SJSA1 (cell line): ENCODE results near the gene TAOK3. TPM values are rescaled to one million over a fixed set of nuclear protein-coding genes. Genes with fewer than 3 reads are reported as not detected.
A peak's percentile ranks its signal among the peaks of the same experiment; 100 is the strongest.
"Not testable (repeated sequence)": the region's sequence is repeated elsewhere in the genome, so short reads cannot be mapped to it uniquely, and the experiment has no call there.

Source experiments
- DNase-seq, 2 experiments: peaks; one replicate each; pipeline ENCODE4 v3.0.0-alpha.2; 2015 to 2020; ENCODE audit warnings: low spot score in 2 of 2, low read depth in 1 of 2
- H3K27ac ChIP-seq: fragments of 250-450 bp; sonication (Bioruptor Pico); 2 replicates; pipeline ENCODE4 v1.5.1; 2020; ENCODE audit warnings: mild to moderate bottlenecking, moderate library complexity
- H3K27me3 ChIP-seq: fragments of 250-450 bp; sonication (Bioruptor Pico); replicated peaks from 2 replicates; pipeline ENCODE4 v1.5.1; 2020; ENCODE audit warnings: mild to moderate bottlenecking, moderate library complexity
- H3K36me3 ChIP-seq: fragments of 250-450 bp; sonication (Bioruptor Pico); 2 replicates; pipeline ENCODE4 v1.5.1; 2020; ENCODE audit warnings: mild to moderate bottlenecking
- H3K4me1 ChIP-seq: fragments of 250-450 bp; sonication (Bioruptor Pico); replicated peaks from 2 replicates; pipeline ENCODE4 v1.6.1; 2021; ENCODE audit warnings: mild to moderate bottlenecking
- H3K4me3 ChIP-seq: fragments of 250-450 bp; sonication (Bioruptor Pico); 2 replicates; pipeline ENCODE4 v1.5.1; 2020; ENCODE audit warnings: mild to moderate bottlenecking
- H3K9me3 ChIP-seq: fragments of 250-450 bp; sonication (Bioruptor Pico); replicated peaks from 2 replicates; pipeline ENCODE4 v1.5.1; 2020; ENCODE audit warnings: mild to moderate bottlenecking
- total RNA-seq: library from RNA; depleted of rRNA; stranded (reverse); fragments of >200 nt; shearing (Covaris generic); gene quantifications from 2 replicates; pipeline ENCODE4 v1.2.3, GENCODE V29; 2014

Gene TAOK3
- total RNA-seq, 1 experiment from 2014 or later, result 16.0 TPM

DNA sequence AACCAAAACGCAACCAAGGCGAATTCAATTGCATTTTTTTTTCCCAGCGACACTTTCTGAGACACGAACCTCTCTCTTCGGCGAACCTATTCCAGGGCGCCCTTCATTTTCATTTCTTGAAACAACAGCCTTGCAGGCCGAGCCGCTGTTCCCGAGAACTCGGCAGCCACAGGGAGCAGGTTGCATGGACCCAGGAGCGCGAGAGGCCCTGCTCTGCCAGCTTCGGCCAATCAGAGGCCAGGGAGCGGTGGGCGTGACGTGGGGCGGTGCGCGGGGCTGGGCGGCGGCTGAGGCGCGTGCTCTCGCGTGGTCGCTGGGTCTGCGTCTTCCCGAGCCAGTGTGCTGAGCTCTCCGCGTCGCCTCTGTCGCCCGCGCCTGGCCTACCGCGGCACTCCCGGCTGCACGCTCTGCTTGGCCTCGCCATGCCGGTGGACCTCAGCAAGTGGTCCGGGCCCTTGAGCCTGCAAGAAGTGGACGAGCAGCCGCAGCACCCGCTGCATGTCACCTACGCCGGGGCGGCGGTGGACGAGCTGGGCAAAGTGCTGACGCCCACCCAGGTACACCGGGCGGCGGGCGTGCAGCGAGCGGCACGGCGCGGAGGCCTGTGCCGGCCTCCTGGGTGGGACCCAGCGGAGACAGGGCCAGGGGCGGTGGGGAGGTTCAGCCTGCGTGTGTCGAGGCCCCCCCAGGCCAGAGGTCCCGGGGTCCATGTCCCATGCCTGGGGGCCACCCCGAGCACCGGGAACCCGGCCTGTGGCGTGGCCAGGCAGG, 236.7 kb downstream of the TAOK3 start, which contains the start of gene PEBP1:
PEBP1 (plus strand) TSS at position 337 of the 771 bp plus-strand sequence; CDS start at position 423, 86 bp downstream.
- 0 out of 2 replicates have a peak, but pooled peaks cover 3% of the 10 kb centered on the region for H3K4me1 ChIP-seq
- H3K27me3 ChIP-seq, result no peaks in the 10 kb centered on the region
- peak; percentile 76 to 92 for DNase-seq
- H3K4me3 ChIP-seq, result peak within 1 kb of the TSS; percentile 80
- H3K36me3 ChIP-seq, result peaks cover 43% of the 10 kb centered on the region
- peak within 1 kb of the TSS; percentile 40 for H3K27ac ChIP-seq
- H3K9me3 ChIP-seq, result no peaks in the 10 kb centered on the region

DNA sequence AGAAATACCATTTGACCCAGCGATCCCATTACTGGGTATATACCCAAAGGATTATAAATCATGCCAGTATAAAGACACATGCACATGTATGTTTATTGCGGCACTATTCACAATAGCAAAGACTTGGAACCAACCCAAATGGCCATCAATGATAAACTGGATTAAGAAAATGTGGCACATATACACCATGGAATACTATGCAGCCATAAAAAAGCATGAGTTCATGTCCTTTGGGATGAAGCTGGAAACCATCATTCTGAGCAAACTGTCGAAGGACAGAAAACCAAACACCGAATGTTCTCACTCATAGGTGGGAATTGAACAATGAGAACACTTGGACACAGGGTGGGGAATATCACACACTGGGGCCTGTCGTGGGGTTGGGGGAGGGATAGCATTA, 243.3 kb downstream of the TAOK3 start:
- not testable (repeated sequence) for H3K4me3 ChIP-seq, DNase-seq, H3K9me3 ChIP-seq, H3K27ac ChIP-seq, H3K27me3 ChIP-seq, H3K4me1 ChIP-seq, H3K36me3 ChIP-seq

DNA sequence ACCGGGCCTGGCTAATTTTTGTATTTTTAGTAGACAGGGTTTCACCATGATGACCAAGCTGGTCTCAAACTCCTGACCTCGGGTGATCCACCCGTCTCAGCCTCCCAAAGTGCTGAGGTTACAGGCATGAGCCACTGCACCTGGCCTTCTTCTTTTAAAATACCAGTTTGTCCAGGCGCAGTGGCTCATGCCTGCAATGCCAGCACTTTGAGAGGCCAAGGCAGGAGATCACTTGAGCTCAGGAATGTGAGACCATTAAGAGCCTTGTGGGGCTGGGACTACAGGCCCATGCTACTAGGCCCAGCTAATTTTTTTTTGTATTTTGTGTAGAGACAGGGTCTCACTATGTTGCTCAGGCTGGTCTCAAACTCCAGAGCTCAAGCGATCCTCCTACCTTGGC, 244.8 kb downstream of the TAOK3 start:
- H3K4me1 ChIP-seq, result no peaks in the 10 kb centered on the region
- H3K27me3 ChIP-seq, result no peaks in the 10 kb centered on the region
- H3K9me3 ChIP-seq, result no peaks in the 10 kb centered on the region

DNA sequence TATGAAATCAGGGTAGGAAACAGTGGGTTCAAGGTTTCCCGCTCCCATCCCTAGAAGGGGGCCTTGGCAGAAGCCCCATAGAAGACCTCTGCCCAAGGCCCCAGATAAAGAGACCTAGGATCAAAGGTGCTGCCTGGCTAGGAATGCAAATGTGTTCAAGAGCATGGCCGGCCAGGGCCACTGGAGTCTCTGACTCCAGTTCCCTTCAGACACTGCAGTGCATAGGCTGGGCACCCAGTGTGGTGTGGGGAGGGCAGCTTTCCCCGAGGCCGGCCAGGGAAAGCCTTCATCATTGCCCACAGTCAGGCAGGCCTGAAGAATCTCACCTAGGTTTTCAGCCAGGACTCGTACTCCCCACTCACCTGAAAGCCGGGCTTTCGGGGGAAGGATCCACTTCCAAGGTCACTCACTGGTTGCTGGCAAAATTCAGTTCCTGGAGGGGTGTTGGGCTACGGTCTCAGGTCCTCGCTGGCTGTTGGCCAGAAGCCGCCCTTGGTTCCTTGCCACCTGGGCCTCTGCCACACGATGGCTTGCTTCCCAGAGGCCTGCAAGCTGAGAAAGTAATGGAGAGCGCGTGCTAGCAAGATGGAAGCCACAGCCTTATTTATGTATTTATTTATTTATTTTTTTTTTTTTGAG, 246.5 kb downstream of the TAOK3 start:
- no peaks in the 10 kb centered on the region for H3K27me3 ChIP-seq
- no peaks in the 10 kb centered on the region for H3K36me3 ChIP-seq
- no peaks in the 10 kb centered on the region for H3K4me1 ChIP-seq
- no peak for DNase-seq
- H3K27ac ChIP-seq, result no peak overlapping the region
- H3K4me3 ChIP-seq, result no peak overlapping the region
- H3K9me3 ChIP-seq, result no peaks in the 10 kb centered on the region

More for the DNA sequence above, 244.8 kb downstream of the TAOK3 start:
- Histone ChIP-seq H3K27ac (no peak overlapping the region), H3K4me3 (no peak overlapping the region), H3K36me3 (no peaks in the 10 kb centered on the region)
- DNase-seq, result no peak

DNA sequence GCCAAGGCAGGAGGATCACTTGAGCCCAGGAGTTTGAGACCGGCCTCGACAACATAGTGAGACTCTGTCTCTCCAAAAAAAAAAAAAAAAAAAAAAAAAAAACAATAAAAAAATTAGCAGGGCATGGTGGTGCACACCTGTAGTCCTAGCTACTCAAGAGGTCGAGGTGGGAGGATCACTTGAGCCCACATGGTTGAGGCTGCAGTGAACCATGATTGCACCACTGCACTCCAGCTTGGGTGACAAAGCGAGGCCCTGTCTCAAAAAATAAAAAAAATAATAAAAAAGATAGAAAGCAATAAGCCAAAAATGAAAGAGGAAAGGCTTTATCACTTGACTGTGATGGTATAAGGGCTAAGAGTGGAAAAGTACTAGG, 247.0 kb downstream of the TAOK3 start:
- H3K4me1 ChIP-seq, result no peaks in the 10 kb centered on the region; the same call in 1 of the 2 replicates
- H3K27ac ChIP-seq, result no peak overlapping the region
- H3K36me3 ChIP-seq, result no peaks in the 10 kb centered on the region
- no peaks in the 10 kb centered on the region for H3K27me3 ChIP-seq
- no peak overlapping the region for H3K4me3 ChIP-seq
- DNase-seq, result no peak
- H3K9me3 ChIP-seq, result no peaks in the 10 kb centered on the region

DNA sequence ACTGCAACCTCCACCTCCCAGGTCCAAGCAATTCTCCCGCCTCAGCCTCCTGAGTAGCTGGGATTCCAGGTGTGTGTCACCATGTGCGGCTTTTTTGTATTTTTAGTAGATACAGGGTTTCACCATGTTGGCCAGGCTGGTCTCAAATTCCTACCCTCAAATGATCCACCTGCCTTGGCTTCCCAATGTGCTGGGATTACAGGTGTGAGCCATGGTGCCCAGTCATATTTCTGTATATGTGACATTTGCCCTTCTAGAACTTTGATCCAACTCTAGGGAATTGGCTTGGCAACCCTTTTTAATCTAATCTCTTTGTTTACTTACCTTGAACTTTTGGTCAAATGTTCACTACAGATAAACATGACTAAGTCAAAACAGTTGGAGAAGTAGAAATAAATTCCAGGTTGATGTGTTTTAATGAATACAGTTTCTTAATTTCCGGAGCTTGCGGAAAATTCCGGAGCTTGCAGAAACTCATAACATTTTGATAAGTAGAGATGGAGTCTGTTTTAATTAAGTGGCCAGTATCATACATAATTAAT, 248.3 kb downstream of the TAOK3 start:
- Histone ChIP-seq H3K4me3 (no peak overlapping the region), H3K27me3 (no peaks in the 10 kb centered on the region), H3K9me3 (no peaks in the 10 kb centered on the region), H3K27ac (no peak overlapping the region), H3K36me3 (no peaks in the 10 kb centered on the region), H3K4me1 (peaks cover 4% of the 10 kb centered on the region)
- no peak for DNase-seq

DNA sequence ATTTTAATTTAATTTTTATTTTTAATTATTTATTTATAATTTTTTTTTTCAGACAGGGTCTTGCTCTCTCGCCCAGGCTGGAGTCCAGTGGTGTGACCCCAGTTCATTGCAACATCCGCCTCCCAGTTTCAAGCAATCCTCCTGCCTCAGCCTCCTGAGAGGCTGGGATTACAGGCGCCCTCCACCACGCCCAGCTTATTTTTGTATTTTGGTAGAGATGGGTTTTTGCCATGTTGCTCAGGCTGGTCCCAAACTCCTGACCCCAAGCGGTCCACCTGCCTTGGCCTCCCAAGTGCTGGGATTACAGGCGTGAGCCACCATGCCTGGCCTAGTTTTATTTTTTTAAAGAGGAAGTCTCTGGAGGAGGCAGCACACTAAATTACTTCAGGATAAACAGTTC, 250.4 kb downstream of the TAOK3 start:
- DNase-seq, result no peak
- no peak overlapping the region for H3K4me3 ChIP-seq
- no peaks in the 10 kb centered on the region for H3K27me3 ChIP-seq
- peaks cover 4% of the 10 kb centered on the region for H3K4me1 ChIP-seq
- no peak overlapping the region for H3K27ac ChIP-seq
- no peaks in the 10 kb centered on the region for H3K9me3 ChIP-seq
- no peaks in the 10 kb centered on the region for H3K36me3 ChIP-seq

DNA sequence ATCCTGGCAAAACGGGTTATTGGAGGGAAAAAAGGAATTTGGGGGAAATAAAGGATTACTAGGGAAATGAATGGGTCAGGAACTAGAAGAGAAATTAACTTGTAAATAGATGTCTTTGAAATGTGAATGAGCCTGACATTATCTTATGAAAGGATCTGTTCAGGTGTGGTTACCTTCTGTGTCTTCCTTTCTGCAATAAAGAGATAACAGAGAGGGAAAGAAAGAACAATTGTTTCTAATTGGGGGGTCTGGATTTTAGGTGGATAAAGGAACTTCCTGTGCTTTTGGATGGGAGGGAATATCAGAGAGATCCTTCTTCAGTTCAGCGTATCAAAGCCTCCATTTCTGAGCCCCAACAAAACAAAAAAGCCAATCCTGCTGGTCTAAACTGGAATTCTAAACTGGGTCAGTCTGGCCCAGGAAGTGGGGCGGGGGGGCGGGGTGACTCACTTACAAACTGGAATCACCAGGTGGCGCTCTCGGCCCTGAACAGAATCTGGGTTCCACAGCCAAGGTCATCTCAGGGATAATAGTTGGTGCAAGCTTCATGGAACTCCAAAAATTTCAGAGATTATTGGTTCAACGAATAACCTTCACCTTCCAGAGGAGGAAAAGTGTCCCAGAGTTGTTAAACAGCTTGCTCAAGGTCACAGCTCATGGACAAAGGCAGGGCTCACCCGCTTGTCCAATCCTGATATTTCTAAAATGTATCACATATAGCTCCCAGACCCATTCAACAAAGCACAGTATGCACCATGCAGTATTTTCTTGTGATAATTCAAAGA, 251.9 kb downstream of the TAOK3 start:
- Histone ChIP-seq H3K36me3 (no peaks in the 10 kb centered on the region), H3K27me3 (no peaks in the 10 kb centered on the region), H3K27ac (peak overlapping the region; percentile 57), H3K4me3 (no peak overlapping the region), H3K9me3 (no peaks in the 10 kb centered on the region), H3K4me1 (peaks cover 4% of the 10 kb centered on the region)
- DNase-seq, result peak; percentile 50 to 57

DNA sequence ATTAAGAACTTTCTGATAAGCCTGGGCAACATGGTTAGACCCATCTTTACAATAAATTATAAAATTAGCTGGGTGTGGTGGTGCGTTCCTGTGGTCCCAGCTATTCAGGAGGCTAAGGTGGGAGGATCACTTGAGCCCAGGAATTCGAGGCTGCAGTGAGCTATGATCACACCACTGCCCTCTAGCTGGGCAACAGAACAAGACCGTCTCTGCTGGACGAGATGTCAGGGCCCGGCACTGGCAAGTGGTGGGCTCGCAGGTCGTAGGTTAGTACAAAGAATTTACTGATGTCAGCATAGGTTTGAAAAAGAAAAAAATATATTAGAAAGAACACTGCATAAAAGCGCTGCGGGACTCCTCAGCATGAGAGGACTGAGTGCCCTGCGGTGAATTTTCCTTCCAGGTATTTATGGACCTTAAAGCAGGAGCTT, 253.2 kb downstream of the TAOK3 start:
- Histone ChIP-seq H3K27me3 (no peaks in the 10 kb centered on the region), H3K9me3 (no peaks in the 10 kb centered on the region), H3K4me1 (peaks cover 4% of the 10 kb centered on the region), H3K4me3 (no peak overlapping the region), H3K27ac (no peak overlapping the region), H3K36me3 (no peaks in the 10 kb centered on the region)
- no peak for DNase-seq

DNA sequence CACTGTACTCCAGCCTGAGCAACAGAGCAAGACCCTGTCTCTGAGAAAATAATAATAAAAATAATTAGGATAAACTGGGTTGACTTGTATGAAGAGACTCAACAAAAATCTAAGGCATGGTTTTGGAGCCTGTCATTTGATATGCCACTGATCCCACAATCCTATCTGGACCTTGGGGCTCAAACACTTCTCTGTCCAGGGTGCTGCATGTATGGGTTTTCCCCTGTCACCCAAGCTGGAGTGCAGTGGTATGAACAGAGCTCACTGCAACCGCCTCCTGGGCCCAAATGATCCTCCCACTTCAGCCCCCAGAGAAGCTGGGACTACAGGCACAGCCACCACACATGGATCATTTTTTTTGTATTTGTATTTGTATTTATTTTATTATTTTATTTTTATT, 263.6 kb downstream of the TAOK3 start:
- no peak overlapping the region for H3K27ac ChIP-seq
- H3K4me3 ChIP-seq, result no peak overlapping the region
- H3K27me3 ChIP-seq, result no peaks in the 10 kb centered on the region
- no peaks in the 10 kb centered on the region for H3K4me1 ChIP-seq
- H3K36me3 ChIP-seq, result no peaks in the 10 kb centered on the region
- DNase-seq, result no peak
- no peaks in the 10 kb centered on the region for H3K9me3 ChIP-seq

DNA sequence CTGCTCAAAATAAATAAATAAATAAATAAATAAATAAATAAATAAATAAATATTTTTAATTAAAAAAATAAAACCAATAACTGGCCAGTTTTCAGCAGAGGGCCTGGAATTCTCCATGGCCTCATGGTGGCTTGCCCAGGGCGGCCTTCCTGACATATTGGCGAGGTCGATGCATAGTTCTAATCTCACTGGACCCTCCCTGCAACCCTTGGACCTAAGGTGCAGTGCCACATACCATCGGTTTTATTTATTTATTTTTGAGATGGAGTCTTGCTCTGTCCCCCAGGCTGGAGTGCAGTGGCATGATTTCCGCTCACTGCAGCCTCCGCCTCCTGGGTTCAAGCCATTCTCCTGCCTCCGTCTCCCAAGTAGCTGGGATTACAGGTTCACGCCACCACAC, 265.0 kb downstream of the TAOK3 start:
- no peaks in the 10 kb centered on the region for H3K9me3 ChIP-seq
- H3K36me3 ChIP-seq, result no peaks in the 10 kb centered on the region
- no peaks in the 10 kb centered on the region for H3K27me3 ChIP-seq
- DNase-seq, result no peak
- H3K4me3 ChIP-seq, result no peak overlapping the region
- no peaks in the 10 kb centered on the region for H3K4me1 ChIP-seq
- no peak overlapping the region for H3K27ac ChIP-seq

DNA sequence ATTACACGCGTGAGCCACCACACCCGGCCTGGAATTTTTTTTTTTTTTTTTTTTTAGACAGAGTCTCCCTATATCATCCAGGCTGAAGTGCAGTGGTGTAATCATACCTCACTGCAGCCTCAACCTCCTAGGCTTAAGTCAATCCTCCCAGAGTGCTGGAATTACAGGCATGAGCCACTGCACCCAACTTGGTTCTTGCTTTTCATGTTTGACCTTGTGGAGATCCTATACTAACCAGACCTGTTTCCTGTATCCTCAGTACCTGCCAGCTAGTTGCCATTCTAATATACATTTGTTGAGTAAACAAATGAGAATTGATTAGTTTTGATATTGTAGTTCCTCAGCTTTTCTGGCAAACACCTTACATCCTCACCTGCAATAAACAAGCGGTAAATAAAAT, 265.7 kb downstream of the TAOK3 start:
- H3K27me3 ChIP-seq, result no peaks in the 10 kb centered on the region
- H3K36me3 ChIP-seq, result no peaks in the 10 kb centered on the region
- H3K9me3 ChIP-seq, result no peaks in the 10 kb centered on the region
- no peak for DNase-seq
- H3K4me1 ChIP-seq, result no peaks in the 10 kb centered on the region
- H3K4me3 ChIP-seq, result no peak overlapping the region
- no peak overlapping the region for H3K27ac ChIP-seq

DNA sequence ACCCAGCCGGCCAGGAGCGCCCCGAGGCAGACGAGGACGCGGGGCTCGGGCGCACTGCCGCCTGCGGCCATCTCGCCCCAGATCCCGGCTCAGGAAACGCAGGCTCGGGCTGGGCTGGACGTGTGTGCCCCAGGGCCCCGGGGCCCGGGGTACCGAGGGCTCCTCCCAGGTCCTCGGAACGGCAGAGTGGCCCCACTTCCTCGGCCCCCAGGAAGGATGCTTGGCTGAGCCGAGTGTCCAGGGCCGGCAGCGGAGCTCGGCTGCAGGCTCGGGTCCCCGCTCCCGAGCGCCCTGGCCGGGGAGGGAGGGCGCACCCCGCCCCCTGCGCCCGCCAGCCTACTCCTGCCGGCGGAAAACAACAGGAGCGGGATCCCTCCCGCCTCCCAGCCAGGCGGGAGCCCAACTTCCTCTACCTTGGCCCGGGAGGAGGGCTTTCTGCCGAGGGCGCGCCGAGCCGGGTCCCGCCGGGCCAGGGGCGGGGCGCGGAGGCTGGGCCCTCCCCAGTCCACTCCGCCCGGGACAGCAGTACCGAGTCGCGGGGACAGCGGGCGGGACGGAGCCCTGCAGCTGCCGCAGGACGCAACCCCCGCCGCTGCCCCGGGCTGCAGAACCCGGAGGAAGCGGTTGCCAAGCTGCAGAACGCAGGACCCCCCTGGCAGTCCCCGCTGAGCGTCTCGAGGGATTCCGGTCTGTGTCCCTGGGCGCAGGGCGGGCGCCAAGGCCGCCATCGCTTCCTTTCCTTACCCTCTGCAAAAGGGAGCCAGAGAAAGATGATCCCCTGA, 268.9 kb downstream of the TAOK3 start, which contains the start of gene VSIG10:
VSIG10 (minus strand) TSS at position 411 of the 782 bp plus-strand sequence; CDS start at position 71, 340 bp downstream.
- peak; percentile 72 to 83 for DNase-seq
- H3K27ac ChIP-seq, result peak within 1 kb of the TSS; percentile 17; the same call in 1 of the 2 replicates
- no peaks in the 10 kb centered on the region for H3K4me1 ChIP-seq
- no peaks in the 10 kb centered on the region for H3K9me3 ChIP-seq
- peak within 1 kb of the TSS; percentile 70 for H3K4me3 ChIP-seq
- H3K36me3 ChIP-seq, result no peaks in the 10 kb centered on the region
- no peaks in the 10 kb centered on the region for H3K27me3 ChIP-seq
